Endodermal cell (in vitro differentiated cells): ENCODE measurements around the gene ZC3H4. TPM values are rescaled to one million over a fixed set of nuclear protein-coding genes. Genes with fewer than 3 reads are reported as not detected.

Source experiments
- DNase-seq: peaks from one replicate; pipeline ENCODE4 v3.0.0-alpha.2; 2017
- H3K27ac ChIP-seq: 2 replicates; pipeline ENCODE4 v1.5.1; 2013; ENCODE audit warnings: mild to moderate bottlenecking, low read depth, low read length, moderate library complexity
- H3K27me3 ChIP-seq: 2 replicates; pipeline ENCODE4 v1.6.1; 2013; ENCODE audit warnings: mild to moderate bottlenecking, low read length, moderate library complexity; ENCODE audit not compliant: insufficient read depth, control insufficient read depth, poor library complexity, severe bottlenecking
- H3K36me3 ChIP-seq: 2 replicates; pipeline ENCODE4 v1.7.0; 2013; ENCODE audit warnings: mild to moderate bottlenecking, low read length, moderate library complexity; ENCODE audit not compliant: control insufficient read depth, insufficient read depth
- H3K4me1 ChIP-seq: one replicate; pipeline ENCODE4 v1.7.0; 2013; ENCODE audit warnings: low read length; ENCODE audit not compliant: control insufficient read depth, insufficient read depth
- H3K4me3 ChIP-seq: 2 replicates; pipeline ENCODE4 v1.5.1; 2013; ENCODE audit warnings: mild to moderate bottlenecking, low read length, moderate library complexity
- H3K9ac ChIP-seq: 2 replicates; pipeline ENCODE4 v1.6.1; 2013; ENCODE audit warnings: mild to moderate bottlenecking, low read length, moderate library complexity; ENCODE audit not compliant: poor library complexity, severe bottlenecking; ENCODE audit errors: extremely low read depth
- H3K9me3 ChIP-seq: 2 replicates; pipeline ENCODE4 v1.6.1; 2013; ENCODE audit warnings: mild to moderate bottlenecking, low read length, moderate library complexity; ENCODE audit not compliant: control insufficient read depth
- H3K27ac Mint-ChIP-seq: 2 replicates; pipeline ENCODE4 v1.8.0; 2020; ENCODE audit warnings: mixed read lengths
- H3K27me3 Mint-ChIP-seq: 2 replicates; pipeline ENCODE4 v1.8.0; 2021; ENCODE audit warnings: mild to moderate bottlenecking, mixed read lengths; ENCODE audit not compliant: insufficient read depth
- H3K36me3 Mint-ChIP-seq: 2 replicates; pipeline ENCODE4 v1.8.0; 2020; ENCODE audit warnings: low read depth, mixed read lengths
- H3K4me1 Mint-ChIP-seq: 2 replicates; pipeline ENCODE4 v1.8.0; 2020; ENCODE audit warnings: mixed read lengths
- H3K4me3 Mint-ChIP-seq: 2 replicates; pipeline ENCODE4 v1.8.0; 2020; ENCODE audit warnings: mild to moderate bottlenecking, moderate library complexity, mixed read lengths
- H3K9me3 Mint-ChIP-seq: 2 replicates; pipeline ENCODE4 v1.8.0; 2020; ENCODE audit warnings: mild to moderate bottlenecking, mixed read lengths
- CTCF ChIP-seq: fragments of 200-600 bp; sonication (generic); conservative IDR thresholded peaks from 2 replicates; pipeline ENCODE4 v1.5.0; 2021; ENCODE audit warnings: antibody characterized with exemption, mild to moderate bottlenecking
- WGBS, 2 experiments: methylation state at CpG; one replicate each; pipeline versions ENCODE4 v1.1.5 to v1.1.7; 2013; ENCODE audit warnings: missing lambda C conversion rate in 2 of 2, mixed read lengths in 1 of 2; ENCODE audit not compliant: insufficient coverage in 1 of 2, insufficient read length in 1 of 2; 5-methylcytosine and 5-hydroxymethylcytosine counted together
- total RNA-seq, 2 donors: library from RNA; stranded (reverse); fragmentation: NEBNext Ultra II Directional in 1 of 2; extraction: Animal tissue kit (Norgen Biotek cat#: 25700) in 1 of 2; gene quantifications; 2 replicates in 1 of 2; 3 replicates in 1 of 2; pipeline ENCODE4 v1.2.1, GENCODE V29; 2021

ZC3H4 gene
- total RNA-seq, 2 donors from 2014 or later = 64.9 to 82.5 TPM

DNA sequence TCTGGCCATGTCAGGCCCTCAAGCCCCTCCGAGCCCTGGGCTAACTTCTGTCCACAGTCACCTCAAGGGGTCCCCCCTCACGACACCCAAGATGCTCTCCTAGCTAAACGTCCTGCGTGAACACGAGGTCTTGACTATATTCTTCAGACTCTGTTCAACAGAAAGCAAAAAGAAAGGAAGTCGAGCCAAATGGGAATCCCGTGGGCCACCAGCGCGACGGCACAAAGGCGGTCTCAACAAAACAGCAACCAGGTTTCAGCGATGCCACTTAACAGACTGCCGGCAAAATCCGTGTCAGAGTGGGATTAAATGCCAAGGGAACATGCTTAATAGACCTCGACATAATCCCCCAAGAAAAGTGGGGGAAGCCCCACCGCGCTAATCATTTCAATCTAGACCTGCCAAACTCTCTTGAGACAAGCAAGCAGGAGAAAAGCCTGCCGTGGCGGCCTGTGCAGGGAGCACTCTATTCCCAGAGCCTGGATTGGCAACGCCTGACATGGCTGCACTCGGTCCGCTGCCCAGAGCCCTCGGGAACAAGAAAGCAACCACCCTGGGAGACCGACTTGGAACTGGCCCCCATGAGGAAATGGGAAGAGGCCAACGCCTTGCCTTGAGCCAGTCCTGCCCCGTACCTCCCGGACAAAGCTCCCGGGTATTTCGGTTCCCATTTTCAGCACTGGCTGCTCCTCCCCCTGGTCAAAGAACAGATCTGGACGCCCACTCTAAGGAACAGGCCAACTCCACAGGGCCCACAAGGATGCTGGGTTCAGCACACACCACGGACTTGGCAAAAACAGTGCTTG lies 16.0 kb downstream of the ZC3H4 start:
- peak; percentile 49 for DNase-seq
- TF ChIP-seq CTCF = no peak
- peaks cover 19% of the 10 kb centered on the region for H3K4me1 Mint-ChIP-seq
- Histone ChIP-seq H3K9me3 (no peaks in the 10 kb centered on the region), H3K4me1 (no peaks in the 10 kb centered on the region), H3K27ac (peak overlapping the region; percentile 16), H3K4me3 (no peak overlapping the region), H3K36me3 (peaks cover 45% of the 10 kb centered on the region), H3K27me3 (no peaks in the 10 kb centered on the region), H3K9ac (no peak overlapping the region)
- whole genome bisulfite sequencing, 2 experiments = 93 to 95% methylated on average over 25 to 31 of the region's 31 CpGs
- peak overlapping the region; percentile 83 for H3K27ac Mint-ChIP-seq
- no peaks in the 10 kb centered on the region for H3K27me3 Mint-ChIP-seq
- H3K4me3 Mint-ChIP-seq = no peak overlapping the region
- H3K9me3 Mint-ChIP-seq = no peaks in the 10 kb centered on the region
- peaks cover 30% of the 10 kb centered on the region for H3K36me3 Mint-ChIP-seq

GRCh38 chr19:47096721-47097120 lies 16.9 kb downstream of the ZC3H4 start:
- WGBS, 2 experiments = 93 to 100% methylated on average over 3 to 9 of the region's 9 CpGs
- no peak overlapping the region for H3K9ac ChIP-seq
- no peaks in the 10 kb centered on the region for H3K27me3 Mint-ChIP-seq
- H3K36me3 ChIP-seq = peaks cover 53% of the 10 kb centered on the region
- peak overlapping the region; percentile 83 for H3K27ac Mint-ChIP-seq
- no peaks in the 10 kb centered on the region for H3K9me3 ChIP-seq
- H3K36me3 Mint-ChIP-seq = peaks cover 35% of the 10 kb centered on the region
- no peaks in the 10 kb centered on the region for H3K4me1 ChIP-seq
- no peaks in the 10 kb centered on the region for H3K27me3 ChIP-seq
- no peak overlapping the region for H3K4me3 Mint-ChIP-seq
- no peak overlapping the region for H3K27ac ChIP-seq
- TF ChIP-seq CTCF = no peak
- no peak for DNase-seq
- no peaks in the 10 kb centered on the region for H3K9me3 Mint-ChIP-seq
- no peak overlapping the region for H3K4me3 ChIP-seq
- H3K4me1 Mint-ChIP-seq = peaks cover 19% of the 10 kb centered on the region

- 93 to 96% methylated on average over 9 to 12 of the region's 12 CpGs for WGBS, 2 experiments
- Histone ChIP-seq H3K9me3 (no peaks in the 10 kb centered on the region), H3K36me3 (peaks cover 55% of the 10 kb centered on the region), H3K4me3 (no peak overlapping the region), H3K27ac (peak overlapping the region; percentile 38), H3K9ac (no peak overlapping the region), H3K27me3 (no peaks in the 10 kb centered on the region), H3K4me1 (no peaks in the 10 kb centered on the region)
- TF ChIP-seq CTCF = no peak
- Mint-ChIP-seq H3K4me3 (no peak overlapping the region), H3K36me3 (peaks cover 37% of the 10 kb centered on the region), H3K9me3 (no peaks in the 10 kb centered on the region), H3K27ac (peak overlapping the region; percentile 84), H3K4me1 (peaks cover 19% of the 10 kb centered on the region), H3K27me3 (no peaks in the 10 kb centered on the region)
- DNase-seq = no peak
Observed at GRCh38 chr19:47096100-47096704, 17.4 kb downstream of the ZC3H4 start.
